ENCODE data around the gene PIGQ. TPM values are rescaled to one million over a fixed set of nuclear protein-coding genes. Genes with fewer than 3 reads are reported as not detected.

Gene PIGQ
- total RNA-seq, 1 experiment from 2014 or later = 83.5 TPM

- Histone ChIP-seq H3K27me3 (ENCODE audit: control insufficient read depth, insufficient read depth, low read length) (no peaks in the 10 kb centered on the region), H3K9me3 (ENCODE audit: control insufficient read depth, insufficient read depth, low read depth, low read length) (no peaks in the 10 kb centered on the region), H3K36me3 (ENCODE audit: control insufficient read depth, insufficient read depth, low read length) (no peaks in the 10 kb centered on the region), H3K27ac (ENCODE audit: low read length) (no peak overlapping the region), H3K4me1 (ENCODE audit: control insufficient read depth, insufficient read depth, low read length) (no peaks in the 10 kb centered on the region), H3K4me3 (ENCODE audit: low read depth in 2 of 2, low read length in 2 of 2) (no peak overlapping the region)
- BruUV-seq (replicated peaks) = TSS peak; percentile 68
- DNase-seq (ENCODE audit: low read depth, low spot score) = no peak
- CTCF ChIA-PET = no interaction called here
- POLR2A ChIA-PET = no interaction called here
- TF ChIP-seq TCF7L2 (IDR thresholded peaks at IDR 0.05; ENCODE audit: low read depth, low read length) (no peak), SIN3A (IDR thresholded peaks at IDR 0.05; ENCODE audit: borderline replicate concordance, insufficient read depth, low read depth, low read length) (no peak), POLR2AphosphoS5 (IDR thresholded peaks at IDR 0.05; ENCODE audit: low read depth, low read length) (no peak)
- TF ChIP-seq, protein P1, sequence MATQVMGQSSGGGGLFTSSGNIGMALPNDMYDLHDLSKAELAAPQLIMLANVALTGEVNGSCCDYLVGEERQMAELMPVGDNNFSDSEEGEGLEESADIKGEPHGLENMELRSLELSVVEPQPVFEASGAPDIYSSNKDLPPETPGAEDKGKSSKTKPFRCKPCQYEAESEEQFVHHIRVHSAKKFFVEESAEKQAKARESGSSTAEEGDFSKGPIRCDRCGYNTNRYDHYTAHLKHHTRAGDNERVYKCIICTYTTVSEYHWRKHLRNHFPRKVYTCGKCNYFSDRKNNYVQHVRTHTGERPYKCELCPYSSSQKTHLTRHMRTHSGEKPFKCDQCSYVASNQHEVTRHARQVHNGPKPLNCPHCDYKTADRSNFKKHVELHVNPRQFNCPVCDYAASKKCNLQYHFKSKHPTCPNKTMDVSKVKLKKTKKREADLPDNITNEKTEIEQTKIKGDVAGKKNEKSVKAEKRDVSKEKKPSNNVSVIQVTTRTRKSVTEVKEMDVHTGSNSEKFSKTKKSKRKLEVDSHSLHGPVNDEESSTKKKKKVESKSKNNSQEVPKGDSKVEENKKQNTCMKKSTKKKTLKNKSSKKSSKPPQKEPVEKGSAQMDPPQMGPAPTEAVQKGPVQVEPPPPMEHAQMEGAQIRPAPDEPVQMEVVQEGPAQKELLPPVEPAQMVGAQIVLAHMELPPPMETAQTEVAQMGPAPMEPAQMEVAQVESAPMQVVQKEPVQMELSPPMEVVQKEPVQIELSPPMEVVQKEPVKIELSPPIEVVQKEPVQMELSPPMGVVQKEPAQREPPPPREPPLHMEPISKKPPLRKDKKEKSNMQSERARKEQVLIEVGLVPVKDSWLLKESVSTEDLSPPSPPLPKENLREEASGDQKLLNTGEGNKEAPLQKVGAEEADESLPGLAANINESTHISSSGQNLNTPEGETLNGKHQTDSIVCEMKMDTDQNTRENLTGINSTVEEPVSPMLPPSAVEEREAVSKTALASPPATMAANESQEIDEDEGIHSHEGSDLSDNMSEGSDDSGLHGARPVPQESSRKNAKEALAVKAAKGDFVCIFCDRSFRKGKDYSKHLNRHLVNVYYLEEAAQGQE (IDR thresholded peaks at IDR 0.05; ENCODE audit: insufficient read depth in 1 of 2, low read depth in 2 of 2, low read length in 1 of 2) = no peak
- TF ChIP-seq, protein P2, sequence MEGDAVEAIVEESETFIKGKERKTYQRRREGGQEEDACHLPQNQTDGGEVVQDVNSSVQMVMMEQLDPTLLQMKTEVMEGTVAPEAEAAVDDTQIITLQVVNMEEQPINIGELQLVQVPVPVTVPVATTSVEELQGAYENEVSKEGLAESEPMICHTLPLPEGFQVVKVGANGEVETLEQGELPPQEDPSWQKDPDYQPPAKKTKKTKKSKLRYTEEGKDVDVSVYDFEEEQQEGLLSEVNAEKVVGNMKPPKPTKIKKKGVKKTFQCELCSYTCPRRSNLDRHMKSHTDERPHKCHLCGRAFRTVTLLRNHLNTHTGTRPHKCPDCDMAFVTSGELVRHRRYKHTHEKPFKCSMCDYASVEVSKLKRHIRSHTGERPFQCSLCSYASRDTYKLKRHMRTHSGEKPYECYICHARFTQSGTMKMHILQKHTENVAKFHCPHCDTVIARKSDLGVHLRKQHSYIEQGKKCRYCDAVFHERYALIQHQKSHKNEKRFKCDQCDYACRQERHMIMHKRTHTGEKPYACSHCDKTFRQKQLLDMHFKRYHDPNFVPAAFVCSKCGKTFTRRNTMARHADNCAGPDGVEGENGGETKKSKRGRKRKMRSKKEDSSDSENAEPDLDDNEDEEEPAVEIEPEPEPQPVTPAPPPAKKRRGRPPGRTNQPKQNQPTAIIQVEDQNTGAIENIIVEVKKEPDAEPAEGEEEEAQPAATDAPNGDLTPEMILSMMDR (IDR thresholded peaks at IDR 0.05) = no peak
- no peak for ATAC-seq
- in situ Hi-C loops (cut with HindIII; ENCODE audit: low pct_unique_long_range_greater_than_20kb, low sequenced_read_pairs) = no loop called here
- intact Hi-C loops (cut with micrococcal nuclease; ENCODE audit: unreplicated experiment) = no loop called here
These were observed 45.4 kb downstream of the PIGQ start for GRCh38 chr16:615122-615521.

DNA sequence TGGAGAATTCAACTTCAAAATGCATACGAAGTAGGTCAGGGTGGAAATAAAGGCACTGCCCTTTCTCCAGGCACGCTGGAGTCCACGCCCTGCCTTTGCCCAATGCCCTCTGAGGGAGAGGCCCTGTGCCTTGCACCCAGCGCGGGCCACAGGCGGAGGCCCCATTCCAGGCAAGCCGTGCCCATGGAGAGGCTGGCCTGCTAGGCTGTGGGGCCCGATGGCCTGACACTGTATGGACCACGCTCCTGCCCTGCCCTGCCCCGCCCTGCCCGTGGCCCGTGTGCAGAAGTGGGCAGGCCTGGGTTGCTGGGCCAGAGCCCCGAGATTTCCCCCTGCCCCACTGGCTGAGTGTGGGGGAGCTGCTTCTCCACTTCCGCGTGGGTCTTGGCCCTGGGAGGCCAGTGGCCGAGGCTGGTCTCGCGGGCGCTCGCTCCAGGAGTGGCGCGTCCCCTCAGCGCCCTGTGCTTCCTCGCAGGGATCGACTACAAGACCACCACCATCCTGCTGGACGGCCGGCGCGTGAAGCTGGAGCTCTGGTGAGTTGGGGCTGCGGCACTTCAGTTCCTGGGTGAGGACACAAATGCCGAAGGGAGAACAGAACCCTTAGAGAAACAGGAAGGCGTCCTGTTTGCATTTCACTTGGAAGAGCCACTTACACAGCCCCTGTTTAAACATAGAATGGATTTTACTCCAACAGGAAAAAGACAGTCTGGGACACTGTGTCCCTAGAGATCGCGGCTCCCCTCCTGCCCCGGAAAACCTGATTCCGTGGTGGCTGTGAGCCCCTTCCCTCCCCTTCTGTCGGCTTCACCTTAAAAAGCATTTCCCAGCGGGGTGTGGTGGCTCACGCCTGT, 47.2 kb downstream of the PIGQ start:
- in situ Hi-C loops (cut with HindIII; ENCODE audit: low pct_unique_long_range_greater_than_20kb, low sequenced_read_pairs) (no loop called here), intact Hi-C loops (cut with micrococcal nuclease; ENCODE audit: unreplicated experiment) (no loop called here)
- no TSS peak for BruUV-seq (replicated peaks)
- Histone ChIP-seq H3K27me3 (ENCODE audit: control insufficient read depth, insufficient read depth, low read length) (no peaks in the 10 kb centered on the region), H3K27ac (ENCODE audit: low read length) (no peak overlapping the region), H3K9me3 (ENCODE audit: control insufficient read depth, insufficient read depth, low read depth, low read length) (no peaks in the 10 kb centered on the region), H3K4me1 (ENCODE audit: control insufficient read depth, insufficient read depth, low read length) (peaks cover 12% of the 10 kb centered on the region), H3K36me3 (ENCODE audit: control insufficient read depth, insufficient read depth, low read length) (no peaks in the 10 kb centered on the region), H3K4me3 (ENCODE audit: low read depth in 2 of 2, low read length in 2 of 2) (no peak overlapping the region)
- TF ChIP-seq, protein P2 (IDR thresholded peaks at IDR 0.05) = no peak
- no peak for TF ChIP-seq SIN3A (IDR thresholded peaks at IDR 0.05; ENCODE audit: borderline replicate concordance, insufficient read depth, low read depth, low read length)
- TF ChIP-seq, protein P1 (IDR thresholded peaks at IDR 0.05; ENCODE audit: insufficient read depth in 1 of 2, low read depth in 2 of 2, low read length in 1 of 2) = no peak
- ChIA-PET CTCF (no interaction called here), POLR2A (no interaction called here)
- ATAC-seq = no peak
- DNase-seq (ENCODE audit: low read depth, low spot score) = no peak
